CD4-positive, alpha-beta T cell treated with Interleukin-4 for 4 hours (primary cell): ENCODE results near the gene ELP4.

Source experiments
- DNase-seq: peaks from one replicate; pipeline ENCODE4 v3.0.0-alpha.2; 2020

ELP4 gene

DNA sequence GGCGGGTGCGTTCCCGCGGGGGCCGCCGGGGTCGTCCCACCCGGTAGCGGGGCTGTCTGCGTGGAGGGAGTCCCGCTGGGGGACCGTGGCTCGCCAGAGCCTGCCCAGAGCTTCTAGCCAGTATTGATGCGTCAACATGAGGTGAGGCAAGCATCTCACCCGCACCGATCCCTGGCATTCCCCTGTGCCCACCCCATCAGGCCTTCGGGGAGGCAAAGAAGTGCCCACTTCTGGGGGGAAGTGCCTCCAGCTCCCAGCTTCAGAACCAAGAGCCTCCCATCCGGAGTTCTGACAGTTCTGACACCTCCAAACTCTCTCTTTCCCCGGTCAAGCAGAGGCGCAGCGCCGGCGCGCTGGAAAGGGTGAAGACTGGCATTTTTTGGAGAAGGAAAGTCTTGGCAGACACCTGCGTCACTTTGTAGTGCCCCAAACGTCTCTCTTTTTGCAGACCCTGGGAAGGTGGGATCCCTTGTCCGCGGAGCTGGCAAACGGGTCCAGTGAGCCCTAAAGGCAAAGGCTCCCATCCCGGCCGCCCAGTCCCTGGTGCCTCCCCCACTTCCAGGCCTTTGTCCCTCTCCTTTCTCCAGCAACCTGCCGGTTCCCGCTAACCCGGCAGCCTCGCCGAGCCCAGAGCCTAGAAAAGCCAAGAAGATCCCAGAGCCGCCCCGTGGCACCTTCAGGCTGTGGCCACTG is 304.8 kb downstream of the ELP4 start:
- DNase-seq = no peak

DNA sequence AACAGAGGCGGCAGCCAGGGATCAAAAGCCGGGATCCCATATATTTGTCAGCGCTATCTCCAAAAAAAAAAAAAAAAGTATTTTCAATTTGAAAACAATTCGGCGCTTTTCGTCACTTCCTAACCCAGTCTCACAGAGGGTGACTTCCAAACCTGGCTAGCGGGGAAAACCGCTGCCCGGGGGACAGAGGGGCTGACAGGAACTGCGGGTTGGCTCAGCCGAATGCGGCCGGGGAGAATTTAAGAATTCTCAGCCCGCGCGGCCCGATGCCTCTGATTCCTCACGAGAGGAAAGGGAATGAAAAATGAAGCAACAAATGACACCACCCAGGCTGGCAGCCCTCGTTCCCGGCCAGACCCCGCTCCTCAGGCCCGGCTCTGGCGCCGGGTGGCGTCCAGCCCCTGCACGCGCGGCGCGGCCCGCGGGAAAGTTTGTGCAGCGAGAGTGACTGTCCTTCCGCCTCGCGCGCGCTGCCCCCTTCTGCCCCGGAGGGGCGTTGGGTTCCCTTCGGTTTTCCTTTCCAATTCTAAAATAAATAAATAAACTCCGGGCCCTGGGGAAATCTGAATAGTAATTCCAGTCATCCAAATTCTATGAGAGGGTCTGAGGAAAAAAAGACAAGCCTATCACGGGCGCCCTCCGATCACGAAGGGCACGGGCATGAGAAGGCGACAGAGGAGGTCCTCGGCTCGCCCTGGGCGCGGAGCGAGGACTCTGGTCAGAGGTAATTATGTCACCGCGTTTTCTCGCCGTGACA is 306.3 kb downstream of the ELP4 start:
- DNase-seq = no peak

DNA sequence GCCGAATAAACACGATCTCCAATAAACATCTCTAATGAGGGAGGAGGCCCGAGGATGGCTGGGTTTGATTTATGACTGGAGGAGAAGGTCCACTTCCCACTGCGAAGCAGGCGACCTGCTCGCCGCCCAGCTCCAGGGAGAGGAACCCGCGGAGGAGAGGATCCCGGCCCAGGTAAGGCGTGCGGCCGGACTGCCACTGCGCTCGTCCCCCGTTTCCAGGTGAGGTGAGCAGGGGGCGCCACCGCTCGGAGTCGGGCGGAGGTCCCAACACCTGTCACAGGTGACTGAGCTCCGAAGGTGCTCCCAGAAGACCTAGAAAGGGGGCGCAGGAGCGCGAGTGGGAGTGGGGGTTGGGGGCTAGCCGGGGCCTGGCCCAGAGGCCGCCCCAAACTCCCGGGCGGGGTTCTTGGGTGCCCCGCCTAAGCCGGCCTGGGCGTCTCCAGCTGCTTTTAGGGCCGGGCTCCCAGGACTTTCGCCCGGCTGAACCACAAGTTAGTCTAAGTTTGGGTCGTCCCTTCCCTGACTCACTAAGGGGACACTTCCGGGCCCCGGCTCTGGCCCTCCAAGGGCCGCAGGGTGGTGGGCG is 307.0 kb downstream of the ELP4 start:
- DNase-seq = no peak

DNA sequence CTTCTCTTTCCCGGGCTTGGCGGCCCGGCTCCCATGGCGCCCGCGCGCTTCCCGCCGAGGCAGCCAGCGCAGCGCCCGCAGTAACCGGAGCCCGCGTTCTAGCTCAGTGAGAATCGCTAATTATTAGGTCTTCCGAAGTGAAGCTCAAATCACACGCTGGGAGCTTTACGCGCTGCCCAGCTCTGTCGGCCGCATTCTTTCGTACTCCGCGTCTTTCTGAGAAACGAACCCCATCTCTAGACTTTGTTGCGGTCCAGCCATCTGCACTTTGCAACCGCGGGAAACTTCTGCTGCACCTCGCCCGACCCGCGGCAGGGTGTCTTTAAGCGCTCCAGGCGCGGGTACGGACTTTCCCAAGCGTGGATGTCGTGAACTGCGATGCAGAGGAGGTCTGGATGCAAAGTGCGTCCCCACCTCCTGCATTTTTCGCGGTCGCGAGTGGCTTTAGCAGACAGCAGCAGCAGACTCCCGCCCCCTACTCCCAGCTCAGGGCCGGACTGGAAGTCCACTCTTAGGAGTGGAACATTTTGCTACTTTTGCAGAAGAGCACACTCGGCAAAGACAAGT is 307.6 kb downstream of the ELP4 start:
- DNase-seq = no peak

DNA sequence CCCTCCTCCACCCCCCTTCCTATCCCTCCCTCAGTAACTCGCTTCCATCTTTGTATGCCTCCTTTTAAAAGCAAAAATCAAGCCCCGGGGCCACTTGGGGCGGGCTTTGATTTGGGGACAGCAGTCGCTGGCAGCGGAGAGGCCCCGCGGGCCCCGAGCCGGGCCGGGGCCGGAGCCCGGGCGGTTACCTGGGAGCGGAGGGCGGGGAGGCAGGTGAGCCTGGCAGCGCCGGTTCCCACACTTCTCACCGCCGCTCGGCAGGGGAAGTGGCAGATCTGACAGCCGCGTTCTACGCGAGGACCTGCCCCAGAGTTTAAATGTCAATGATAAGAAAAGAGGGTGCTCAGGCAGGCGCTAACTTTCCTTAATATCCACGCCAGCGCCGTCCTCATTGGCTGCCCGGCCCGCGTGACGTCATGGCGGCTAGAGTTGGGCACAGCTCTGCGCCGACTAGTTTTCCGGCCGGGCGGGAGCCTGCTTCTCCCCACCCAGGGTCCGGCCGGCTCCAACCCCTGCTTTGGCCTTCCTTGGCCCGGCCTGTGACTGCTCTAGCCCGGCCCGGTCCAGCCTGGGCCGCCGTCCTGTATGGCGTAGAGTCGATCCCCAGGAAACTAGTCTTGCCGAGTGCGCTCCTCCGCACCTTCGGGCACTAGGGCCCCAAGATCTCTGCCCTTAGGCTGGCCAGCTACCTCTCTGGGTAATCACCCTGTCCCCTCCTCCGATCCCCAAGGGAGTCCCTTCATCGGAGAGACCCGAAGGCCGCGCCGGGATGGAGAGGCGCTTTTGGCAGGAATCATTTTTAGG is 308.3 kb downstream of the ELP4 start:
- DNase-seq = no peak

DNA sequence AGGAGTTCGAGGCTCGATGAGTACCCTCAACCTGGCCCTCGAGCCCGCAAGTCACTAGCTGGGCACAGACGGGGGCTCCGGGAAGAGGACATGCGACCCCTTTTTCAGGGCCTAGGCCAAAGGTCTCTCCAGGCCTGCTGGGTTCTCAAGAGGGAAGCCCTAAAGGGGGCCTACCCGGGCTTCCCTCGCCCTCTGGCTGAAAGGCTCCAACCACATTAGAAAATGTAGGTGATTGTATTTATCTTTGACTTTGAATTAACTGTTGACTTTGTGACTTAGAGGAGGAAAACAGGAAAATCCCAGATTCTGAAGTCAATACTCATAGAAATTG is 308.8 kb downstream of the ELP4 start:
- no peak for DNase-seq

DNA sequence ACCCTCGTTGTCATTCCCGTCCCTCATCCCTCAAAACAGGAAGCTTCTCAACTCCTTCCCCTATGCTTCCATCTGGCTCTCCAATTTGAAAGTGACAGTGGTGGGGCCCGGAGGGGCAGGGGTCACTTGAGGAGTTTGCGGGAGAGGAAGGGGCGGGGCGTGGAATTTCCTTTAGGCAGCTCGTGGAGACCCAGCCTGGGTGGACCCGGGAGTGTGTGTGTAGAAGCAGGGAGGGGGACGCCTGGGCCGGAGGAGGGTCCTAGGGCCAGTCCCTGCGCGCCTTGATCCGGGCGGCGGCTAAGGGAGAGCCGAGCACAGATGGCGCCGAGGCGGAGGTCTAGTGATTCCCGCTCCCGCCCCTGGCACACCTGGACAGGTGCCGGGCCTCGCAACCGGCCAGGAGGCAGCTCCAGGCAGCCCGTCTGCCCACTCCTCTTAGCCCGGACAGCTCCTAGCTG is 309.3 kb downstream of the ELP4 start:
- DNase-seq = no peak

DNA sequence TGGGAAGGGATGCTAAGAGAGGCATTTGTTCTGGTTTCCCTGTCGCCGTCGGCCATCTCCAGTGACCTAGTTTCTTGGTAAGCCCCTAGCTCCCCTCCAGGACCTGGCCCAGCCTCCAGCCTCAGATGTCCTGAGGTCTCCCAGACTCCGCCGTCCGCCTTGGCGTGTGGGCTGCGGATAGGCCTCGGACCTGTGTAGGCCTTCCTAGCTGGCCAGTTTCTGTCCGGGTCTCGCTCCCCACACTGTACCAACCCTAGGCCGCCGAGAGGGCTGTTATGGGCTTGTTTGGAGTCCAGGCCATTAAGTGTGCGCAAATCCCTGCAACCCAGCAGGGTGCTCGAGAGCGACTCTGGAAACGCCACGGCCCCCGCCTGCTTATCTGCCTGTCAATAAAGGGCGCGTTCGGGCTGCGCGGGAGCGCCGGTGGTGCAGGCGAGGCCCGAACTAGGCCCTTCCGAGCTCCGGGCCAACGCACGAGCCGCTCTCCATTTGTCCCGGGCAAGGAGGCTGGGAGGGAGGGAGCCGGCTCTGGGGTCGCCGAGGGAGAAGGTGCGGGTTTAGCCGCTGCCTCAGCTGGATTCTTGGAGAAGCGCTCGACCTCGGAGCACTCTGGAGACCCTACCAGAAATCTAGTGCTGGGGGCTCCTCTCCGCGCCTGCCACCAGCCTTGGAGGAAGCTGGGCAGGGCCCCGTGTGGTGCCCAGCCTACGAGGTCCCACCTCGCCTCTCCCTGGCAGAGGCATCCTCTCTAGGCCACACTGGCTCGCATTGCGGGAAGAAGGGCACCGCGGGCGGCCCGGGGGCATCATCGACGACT is 310.3 kb downstream of the ELP4 start:
- DNase-seq = no peak

DNA sequence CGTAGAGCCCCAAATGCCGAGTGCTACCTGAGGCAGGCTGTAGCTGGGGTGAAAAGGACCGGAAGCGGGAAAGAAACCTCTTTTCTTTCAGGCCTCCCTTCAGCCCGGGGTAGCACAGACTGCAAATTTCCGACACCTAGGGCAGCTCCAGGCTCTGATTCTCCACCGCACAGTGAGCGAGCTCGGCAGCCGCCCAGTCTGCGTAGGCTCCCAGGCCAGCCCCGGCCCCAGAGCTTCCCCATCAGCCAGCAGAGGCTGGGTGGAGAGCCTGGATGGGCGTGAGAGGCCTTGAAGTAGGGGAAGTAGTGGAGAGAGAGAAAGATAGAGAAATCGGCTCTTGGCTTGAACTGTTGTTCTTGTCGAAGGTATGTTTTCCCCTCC is 310.9 kb downstream of the ELP4 start:
- DNase-seq = no peak

DNA sequence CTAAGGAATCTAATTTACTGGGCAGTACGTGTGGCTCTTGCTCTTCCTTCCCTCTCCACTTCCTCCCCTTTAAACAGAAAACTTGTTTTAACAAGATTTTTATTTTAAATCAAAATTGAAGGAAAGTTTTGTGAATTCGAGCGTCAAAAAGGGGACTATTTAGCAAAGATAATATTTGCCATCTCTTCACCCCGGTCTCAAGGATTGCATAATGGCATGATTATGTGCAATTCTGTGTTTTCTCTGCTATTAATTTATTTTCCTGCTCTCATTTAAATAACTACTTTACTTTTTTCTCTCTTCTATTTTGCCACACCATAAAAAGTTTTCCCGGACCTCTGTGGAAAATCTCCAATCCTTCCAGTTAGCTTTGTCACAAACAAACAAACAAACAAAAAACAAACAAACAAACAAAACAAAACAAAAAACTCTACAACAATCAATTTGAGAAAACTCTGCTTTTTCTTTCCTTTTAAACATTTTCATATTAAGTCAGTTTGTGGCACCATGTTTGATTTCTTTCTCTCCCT is 311.7 kb downstream of the ELP4 start:
- DNase-seq = no peak

DNA sequence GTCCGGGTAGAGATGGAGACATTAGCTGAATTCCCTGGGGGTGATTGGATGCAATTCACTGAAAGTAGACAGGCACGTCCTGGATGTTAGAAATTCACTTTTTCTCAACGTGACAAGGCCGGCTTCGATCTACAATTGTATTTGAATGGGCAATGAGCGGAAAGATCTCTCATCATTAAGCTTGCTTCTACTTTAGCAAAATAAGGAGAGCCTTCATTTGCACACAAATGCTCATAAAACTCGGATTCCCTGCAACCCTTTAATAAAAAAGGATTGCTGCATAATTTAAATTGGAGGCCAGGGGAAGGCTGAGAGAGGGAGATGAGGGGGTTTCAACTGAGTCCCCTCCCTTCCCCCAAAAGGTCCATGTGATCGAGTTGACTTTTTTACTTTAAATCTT is 312.2 kb downstream of the ELP4 start:
- DNase-seq = no peak

DNA sequence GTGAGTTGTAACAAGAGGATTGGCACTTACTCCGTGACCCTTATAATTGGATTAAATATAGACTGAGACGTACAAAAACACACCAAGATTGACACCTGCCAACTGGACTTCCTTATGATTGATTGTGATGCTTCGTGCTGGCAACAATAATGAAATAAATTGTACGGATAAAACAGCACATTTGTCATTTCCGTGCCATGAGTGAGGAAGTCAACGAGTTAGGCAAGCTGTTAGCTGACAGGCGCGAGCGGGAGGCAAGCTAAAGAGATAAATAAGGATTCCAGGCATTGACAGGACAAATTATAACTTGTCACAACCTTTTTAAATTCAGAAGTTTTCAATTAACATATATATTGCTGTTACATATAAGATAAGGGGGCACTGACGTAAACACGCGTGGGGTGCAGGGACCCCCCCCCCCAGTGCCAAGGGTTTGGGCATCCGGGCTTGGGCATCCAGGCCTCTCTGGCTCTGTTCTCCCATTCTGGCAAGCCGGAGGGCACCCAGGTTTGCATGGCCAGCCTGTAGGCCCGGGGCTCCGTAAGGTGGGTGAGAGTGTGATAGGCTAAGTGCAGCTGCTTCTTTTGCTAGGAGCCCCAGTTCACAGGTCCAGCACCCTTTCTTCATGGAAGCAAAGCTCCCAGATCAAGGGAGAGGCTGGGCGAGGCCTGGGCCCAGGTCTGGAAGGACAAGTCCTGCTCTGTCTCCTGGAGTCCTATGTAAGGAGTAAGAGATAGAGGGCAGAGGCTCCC is 312.8 kb downstream of the ELP4 start:
- no peak for DNase-seq

DNA sequence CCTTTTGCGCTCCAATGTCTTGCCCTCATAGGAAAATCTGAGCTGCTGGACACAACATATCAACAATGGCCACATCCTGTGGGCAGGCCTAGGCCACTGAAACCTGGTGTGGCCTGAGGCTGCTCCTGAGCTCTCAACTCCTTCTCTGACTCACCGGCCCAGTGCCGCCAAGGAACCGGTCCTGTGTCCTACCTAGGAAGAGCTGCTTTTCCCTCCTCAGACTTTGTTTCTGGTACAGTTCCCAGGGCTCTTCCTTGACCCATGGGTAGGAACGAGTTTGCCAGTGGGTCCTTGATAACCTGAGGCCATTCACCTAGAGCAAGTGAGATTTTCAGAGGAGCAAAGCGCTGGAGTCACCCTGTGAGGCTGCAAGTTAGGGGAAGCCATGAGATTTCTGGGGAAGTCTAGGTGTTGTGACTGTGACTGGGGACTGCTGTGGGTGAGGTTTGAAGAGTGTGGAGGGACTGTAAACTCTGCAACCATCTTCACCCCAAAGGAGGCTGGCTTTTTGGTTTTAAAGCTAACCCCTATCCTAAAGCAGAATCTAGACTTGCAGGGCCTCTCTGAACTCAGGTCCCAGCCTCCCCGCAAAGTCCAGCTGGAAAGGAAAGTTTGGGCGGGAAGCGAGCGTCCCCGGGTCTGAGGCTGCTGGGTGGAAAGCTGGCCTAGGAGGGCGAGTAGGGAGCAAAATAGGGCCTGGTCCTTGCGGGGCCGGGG is 313.5 kb downstream of the ELP4 start:
- DNase-seq = no peak

DNA sequence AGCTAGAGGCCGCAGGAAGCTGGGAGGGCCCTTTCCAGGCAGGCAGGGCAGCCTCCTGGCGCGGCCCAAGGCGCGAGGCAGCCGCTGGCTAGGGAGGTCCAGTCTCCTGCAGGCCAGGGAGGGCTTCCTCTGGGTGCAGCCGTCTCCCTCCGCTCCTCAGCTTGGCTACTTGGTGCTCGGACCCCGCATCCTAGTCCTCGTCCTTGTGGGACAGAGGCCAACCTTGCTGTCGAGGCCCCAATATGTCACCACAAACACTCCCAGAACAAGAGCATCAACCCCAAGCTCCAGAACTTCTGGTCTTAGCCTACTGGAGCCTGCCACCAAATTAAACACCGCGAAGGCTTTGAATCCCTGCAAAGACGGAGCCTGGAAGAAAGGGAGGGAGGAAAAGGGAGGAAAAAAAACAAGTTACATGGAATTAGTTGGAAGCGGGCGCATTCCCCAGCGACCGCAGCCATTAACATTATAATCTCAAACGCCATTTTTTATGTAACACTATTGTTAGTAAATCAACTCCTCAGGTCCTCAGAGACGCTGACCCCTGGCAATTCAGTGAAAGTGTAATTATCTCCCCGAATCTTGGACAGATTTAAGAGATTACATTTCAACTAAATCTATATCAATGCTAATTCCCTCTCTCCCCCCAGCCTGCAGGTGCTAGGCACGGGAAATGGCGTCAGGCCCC is 314.2 kb downstream of the ELP4 start:
- DNase-seq = no peak

DNA sequence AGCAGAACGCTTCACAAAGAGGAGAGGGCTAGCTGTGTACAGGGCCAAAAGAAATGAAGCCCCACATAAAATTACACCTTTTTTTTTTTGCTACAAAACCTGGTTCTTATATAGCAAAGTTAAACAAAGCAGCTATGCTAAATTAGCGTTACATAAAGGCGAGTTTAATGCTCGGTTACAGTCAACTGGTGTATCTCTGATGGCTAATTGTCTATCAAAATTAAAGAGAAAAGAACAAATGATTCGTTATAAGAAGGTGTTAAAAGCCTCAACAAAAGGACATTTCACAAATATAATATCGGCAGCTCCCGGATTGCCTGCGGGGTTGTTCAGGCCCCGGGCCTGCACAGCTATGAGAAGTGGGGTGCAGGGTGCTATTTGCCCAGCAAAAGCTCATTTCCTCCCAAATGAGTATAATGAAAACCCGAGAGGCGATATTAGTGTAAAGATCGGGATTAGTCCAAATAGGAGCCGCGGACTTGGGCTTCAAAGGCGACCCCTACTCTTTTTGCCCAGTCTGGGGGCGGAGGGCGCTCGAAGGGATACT is 314.8 kb downstream of the ELP4 start:
- DNase-seq = no peak

DNA sequence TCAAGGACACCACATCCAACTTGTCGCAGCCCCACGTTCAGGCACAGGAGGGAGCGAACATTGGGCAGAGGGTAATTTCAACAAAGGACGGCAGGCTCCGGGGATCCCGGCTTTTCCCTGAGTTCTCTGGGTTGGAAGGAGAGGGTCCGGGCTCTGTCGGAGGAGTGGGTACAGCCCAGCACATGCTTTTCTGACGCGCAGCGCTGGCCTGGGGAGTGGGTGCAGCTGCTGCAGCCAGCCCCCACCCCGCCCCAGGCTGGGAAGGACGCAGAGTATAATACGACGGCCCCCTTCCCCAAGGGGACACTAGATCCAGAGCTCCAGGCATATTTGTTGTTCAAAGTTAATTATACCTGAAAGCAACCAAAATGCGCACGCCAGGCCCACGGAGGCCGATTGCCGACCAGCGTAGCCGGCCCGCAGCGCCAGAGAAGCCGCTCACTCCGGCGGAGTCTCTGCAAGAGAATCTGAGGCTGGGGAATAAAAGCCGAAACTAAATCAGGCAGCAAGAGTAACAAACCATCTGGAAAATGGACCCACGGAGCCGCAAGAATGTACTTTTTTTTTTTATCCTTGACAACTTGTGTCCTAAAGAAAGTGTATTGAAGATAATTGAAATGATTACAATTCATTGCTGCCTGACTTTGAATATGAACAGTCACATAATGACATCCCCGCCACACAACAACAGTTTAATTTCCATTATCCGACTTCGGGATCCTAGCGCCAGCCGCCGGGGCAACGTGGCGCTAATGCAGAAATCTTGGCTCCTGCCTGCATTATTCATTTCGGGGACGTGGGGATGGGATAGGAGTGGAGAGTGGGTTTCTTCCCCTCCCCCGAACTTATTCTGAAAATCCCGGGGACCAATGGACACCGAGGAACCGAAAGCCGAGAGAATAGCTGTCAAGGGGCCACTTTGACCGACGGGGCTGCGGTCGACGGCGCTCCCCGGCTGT is 315.6 kb downstream of the ELP4 start:
- DNase-seq = no peak

DNA sequence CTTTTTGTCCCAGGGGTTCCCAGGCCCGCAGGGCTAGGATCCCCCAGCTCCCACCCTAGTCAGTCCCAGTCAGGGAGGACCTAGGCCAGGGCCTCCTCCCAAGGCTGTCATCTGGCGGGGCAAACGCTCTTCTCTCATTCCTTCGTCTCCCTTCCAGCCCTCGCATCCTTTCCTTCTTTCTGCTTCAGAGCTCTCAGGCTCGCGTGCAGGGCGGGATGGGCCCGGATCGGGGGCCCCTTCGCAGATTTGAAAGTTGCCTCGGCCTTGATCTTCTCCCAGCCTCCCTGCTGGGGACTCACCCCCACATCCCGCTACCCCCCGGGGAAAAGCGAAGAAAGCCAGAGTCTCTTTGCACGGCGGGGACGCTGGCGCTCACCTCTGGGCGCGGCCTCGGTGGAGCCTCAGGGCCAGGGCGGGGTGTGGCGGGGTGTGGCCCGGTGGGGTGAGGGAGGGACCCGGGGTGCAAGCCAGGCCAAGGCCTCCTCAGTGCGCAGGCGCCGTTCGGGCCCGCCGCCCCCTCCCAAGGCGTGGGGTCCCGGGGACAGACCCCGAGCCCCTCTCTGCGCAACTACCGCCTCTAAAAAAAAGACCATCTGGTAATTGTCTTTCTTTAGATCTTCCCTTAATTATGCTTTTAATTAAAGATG is 316.4 kb downstream of the ELP4 start:
- no peak for DNase-seq
